Muscle of leg (tissue), 11 donors: ENCODE measurements around the gene CALM3. TPM values are rescaled to one million over a fixed set of nuclear protein-coding genes. Genes with fewer than 3 reads are reported as not detected.
"Not testable (repeated sequence)": the region's sequence is repeated elsewhere in the genome, so short reads cannot be mapped to it uniquely, and the experiment has no call there.

ENCODE experiments used
- DNase-seq: peaks from one replicate; pipeline ENCODE4 v3.0.0; 2013
- H3K27ac ChIP-seq: one replicate; pipeline ENCODE4 v1.5.1; 2013; ENCODE audit warnings: mild to moderate bottlenecking, low read length, control low read depth
- H3K27me3 ChIP-seq: one replicate; pipeline ENCODE4 v1.6.1; 2013; ENCODE audit warnings: low read length; ENCODE audit not compliant: control insufficient read depth, insufficient read depth
- H3K36me3 ChIP-seq: one replicate; pipeline ENCODE4 v1.6.1; 2013; ENCODE audit warnings: low read length; ENCODE audit not compliant: control insufficient read depth, insufficient read depth
- H3K4me1 ChIP-seq: one replicate; pipeline ENCODE4 v1.6.1; 2013; ENCODE audit warnings: low read length; ENCODE audit not compliant: control insufficient read depth, insufficient read depth
- H3K4me3 ChIP-seq: one replicate; pipeline ENCODE4 v1.5.1; 2013; ENCODE audit warnings: low read length, control low read depth
- H3K9me3 ChIP-seq: replicated peaks from 2 replicates; pipeline ENCODE4 v1.6.1; 2013; ENCODE audit warnings: low read depth, low read length; ENCODE audit not compliant: control insufficient read depth
- WGBS: methylation state at CpG from one replicate; pipeline ENCODE4 v1.1.5; 2013; ENCODE audit warnings: missing lambda C conversion rate; ENCODE audit not compliant: insufficient coverage; 5-methylcytosine and 5-hydroxymethylcytosine counted together
- polyA plus RNA-seq, 8 donors: library from polyadenylated mRNA; unstranded; fragments of 120-200 nt; gene quantifications; one replicate each; pipeline versions ENCODE4 v1.2.1 to v1.2.3, GENCODE V29; 2013; ENCODE audit warnings: inconsistent platforms in 1 of 8, low replicate concordance in 1 of 8; ENCODE audit not compliant: insufficient read length in 8 of 8, insufficient read depth in 1 of 8
- total RNA-seq: library from RNA; stranded (reverse); fragments of 120-200 nt; gene quantifications from one replicate; pipeline ENCODE4 v1.2.4, GENCODE V29; 2013

The CALM3 gene
- total and polyA plus RNA-seq, 9 donors: 70.8 to 288 (median 242) TPM

DNA sequence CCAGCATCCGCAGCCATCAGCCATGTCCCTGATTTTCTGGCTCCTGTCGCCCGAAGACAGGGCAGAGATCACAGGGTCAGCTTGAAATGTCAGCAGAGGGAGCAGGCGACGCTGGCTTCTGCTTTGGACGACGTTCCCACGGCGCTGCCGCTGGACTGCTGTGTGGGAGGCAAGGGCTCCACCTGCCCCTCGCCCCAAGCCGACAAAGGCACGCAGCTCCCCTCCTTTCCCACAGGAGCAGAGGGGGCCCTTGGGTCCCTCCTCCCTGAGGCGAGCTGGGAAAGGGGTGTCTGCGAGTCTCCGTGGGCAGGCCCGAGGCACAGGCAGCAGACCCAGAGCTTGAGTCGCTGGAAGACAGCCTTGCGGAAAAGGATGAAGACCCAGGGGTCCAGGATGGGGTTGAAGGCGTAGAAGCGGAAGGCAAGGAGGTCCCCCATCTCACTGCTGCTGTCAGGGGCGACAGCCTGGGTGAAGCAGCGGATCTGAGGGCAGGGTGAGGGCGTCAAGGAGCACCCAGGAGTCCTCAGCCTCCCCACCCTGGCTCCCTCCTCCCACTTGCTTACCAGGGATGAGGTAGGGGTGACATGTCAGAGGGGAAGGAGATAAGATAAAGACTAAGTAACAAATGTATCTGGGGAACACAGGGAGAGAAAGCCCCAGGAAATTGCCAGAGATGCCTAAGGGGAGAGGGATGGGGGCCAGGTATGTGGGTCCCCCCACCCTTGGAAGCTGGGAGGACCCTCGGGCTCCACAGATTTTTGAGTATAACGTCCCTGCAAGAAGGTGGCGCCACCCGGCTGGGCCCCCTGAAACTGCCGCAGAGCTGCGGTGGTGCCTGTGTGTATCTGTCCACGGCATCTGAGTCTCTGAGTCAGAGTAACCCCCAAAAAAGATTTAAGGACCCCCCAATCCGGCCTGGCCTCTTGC lies 20.3 kb downstream of the CALM3 start:
- 52% methylated on average over 16 of the region's 32 CpGs for WGBS
- DNase-seq: no peak
- H3K4me1 ChIP-seq: peaks cover 71% of the 10 kb centered on the region
- H3K4me3 ChIP-seq: no peak overlapping the region
- H3K9me3 ChIP-seq: no peaks in the 10 kb centered on the region
- peak overlapping the region; percentile 15 for H3K27ac ChIP-seq
- H3K36me3 ChIP-seq: no peaks in the 10 kb centered on the region
- peaks cover 2% of the 10 kb centered on the region for H3K27me3 ChIP-seq

DNA sequence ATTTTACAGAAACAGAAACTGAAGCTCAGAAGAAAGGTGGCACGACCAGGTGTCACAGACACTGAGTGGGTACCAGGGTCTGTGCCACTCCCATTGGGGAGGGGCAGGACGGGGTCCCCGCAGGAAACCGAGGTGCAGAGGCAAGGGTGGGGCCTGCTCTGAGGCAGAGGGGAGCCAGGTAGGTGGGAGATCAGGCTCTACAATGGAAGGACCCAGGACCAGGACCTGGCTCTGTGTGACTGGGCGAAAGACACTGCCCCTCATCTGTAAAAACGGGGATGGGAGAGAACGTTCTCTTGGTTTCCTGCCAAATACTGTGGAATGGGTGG lies 21.0 kb downstream of the CALM3 start:
- H3K27me3 ChIP-seq: peaks cover 2% of the 10 kb centered on the region
- peaks cover 66% of the 10 kb centered on the region for H3K4me1 ChIP-seq
- H3K27ac ChIP-seq: no peak overlapping the region
- no peak for DNase-seq
- no peaks in the 10 kb centered on the region for H3K36me3 ChIP-seq
- no peaks in the 10 kb centered on the region for H3K9me3 ChIP-seq
- H3K4me3 ChIP-seq: no peak overlapping the region
- WGBS: 67% methylated on average over 4 of the region's 7 CpGs

DNA sequence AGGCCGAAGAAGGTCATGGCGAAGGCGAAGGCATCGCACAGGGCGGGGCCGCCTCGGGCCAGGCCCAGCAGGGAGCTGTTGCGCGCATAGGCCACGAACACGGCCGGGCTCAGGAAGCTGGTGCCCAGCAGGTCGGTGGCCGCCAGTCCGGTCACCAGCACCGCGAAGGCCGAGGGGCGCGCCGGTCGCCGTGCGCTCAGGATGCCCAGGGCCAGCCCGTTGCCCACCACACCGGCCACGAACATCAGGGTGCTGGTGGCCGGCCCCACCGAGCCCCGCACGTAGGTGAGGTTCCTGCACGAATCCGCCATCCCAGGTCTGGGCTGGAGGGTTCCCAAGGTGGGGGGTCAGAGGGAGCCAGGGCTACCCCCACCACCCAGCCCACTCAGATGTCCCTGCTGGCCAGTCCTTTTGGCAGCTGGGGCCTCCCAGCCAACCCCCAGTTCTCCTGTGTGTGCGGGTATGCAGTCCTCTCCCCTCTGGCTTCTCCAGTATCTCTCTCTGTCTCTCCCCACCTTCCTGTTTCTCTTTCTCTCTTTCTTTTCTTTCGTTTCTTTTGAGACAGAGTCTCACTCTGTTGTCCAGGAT lies 22.9 kb downstream of the CALM3 start:
- Histone ChIP-seq H3K9me3 (no peaks in the 10 kb centered on the region), H3K27ac (no peak overlapping the region), H3K36me3 (no peaks in the 10 kb centered on the region), H3K4me1 (peaks cover 55% of the 10 kb centered on the region), H3K4me3 (no peak overlapping the region), H3K27me3 (peaks cover 2% of the 10 kb centered on the region)
- no peak for DNase-seq
- WGBS: 89% methylated on average over 35 of the region's 35 CpGs

DNA sequence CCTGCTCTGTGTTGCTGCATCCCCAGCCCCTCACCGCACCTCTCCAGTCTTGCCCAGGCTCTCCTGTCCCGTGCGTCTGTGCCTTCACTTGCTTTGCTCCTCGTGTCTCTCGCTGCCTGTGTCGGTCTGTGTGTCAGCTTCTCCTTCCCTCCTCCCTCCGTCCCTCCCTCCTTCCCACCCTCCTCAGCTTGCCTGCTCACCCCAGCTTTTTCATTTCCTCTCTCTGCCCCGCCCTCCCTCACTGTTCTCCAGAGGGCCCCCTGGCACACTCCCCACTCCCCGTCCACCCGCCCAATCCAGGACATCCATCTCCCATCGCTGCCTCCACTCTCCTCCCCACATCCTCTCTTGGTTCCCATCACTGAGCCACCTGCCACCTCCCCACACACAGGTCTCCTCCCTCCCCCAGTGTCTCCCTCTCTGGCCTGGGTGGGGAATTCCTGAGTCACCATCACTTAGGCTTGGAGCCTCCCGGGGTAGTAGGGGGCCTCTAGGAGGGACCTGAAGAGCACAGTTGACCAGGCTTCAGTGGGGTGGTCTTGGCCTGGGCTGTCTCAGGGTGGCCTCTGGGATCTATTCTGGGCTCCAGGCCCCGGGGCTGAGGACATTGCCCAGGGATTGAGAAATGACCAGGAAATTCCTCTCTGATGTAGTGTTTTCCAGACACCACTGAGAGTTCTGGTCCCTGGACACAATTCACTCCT lies 24.0 kb downstream of the CALM3 start, which contains the start of gene PTGIR:
Gene PTGIR (minus strand): TSS at position 132 of the 704 bp plus-strand sequence. CDS start 864 bp downstream, outside the sequence.
- peak within 1 kb of the TSS; percentile 84 for H3K27ac ChIP-seq
- H3K4me3 ChIP-seq: peak within 1 kb of the TSS; percentile 31
- peaks cover 47% of the 10 kb centered on the region for H3K4me1 ChIP-seq
- WGBS: 4% methylated on average over 12 of the region's 13 CpGs
- H3K27me3 ChIP-seq: peaks cover 2% of the 10 kb centered on the region
- H3K36me3 ChIP-seq: no peaks in the 10 kb centered on the region
- H3K9me3 ChIP-seq: no peaks in the 10 kb centered on the region
- DNase-seq: peak; percentile 88

DNA sequence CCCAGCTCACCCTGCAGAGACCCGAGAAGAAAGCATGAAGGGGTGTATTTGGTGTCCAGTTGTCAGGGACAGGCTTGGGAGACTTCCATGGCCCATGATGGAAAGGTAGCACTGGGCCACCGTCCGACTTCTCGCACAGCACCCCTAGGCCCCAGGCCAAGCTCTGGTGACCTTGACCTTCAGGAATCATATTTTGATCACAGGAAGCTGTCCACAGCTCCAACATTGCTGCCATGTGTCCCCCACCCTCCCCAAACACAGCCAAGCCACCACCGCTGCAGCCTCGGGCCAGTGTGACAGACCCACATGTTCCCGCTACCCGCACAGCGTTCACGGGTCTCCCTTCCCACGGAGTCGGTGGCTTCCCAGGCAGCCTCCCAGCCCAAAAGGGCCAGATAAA lies 24.6 kb downstream of the CALM3 start:
- Histone ChIP-seq H3K9me3 (no peaks in the 10 kb centered on the region), H3K4me1 (peaks cover 44% of the 10 kb centered on the region), H3K27ac (peak overlapping the region; percentile 84), H3K27me3 (peaks cover 2% of the 10 kb centered on the region), H3K36me3 (no peaks in the 10 kb centered on the region), H3K4me3 (no peak overlapping the region)
- WGBS: 52% methylated on average over 12 of the region's 12 CpGs
- no peak for DNase-seq

DNA sequence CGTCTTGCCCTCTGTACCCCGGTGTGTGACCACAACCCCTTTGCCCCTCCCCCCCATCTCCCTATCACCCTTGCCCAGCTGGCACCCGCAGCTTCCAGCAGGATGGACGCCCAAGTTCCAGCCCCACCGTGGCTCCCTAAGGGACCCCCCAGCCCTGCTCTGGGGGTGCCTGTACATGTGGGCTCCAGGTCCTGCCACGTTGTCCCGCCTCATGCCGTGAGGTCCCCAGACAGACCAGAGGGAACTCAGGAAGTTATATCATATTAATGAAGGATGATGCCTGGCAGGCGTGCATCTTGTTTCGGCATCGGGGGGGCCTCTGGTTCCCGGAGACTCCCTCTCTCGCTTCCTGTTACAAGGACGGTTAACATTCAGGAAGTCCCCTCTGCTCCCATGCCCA lies 25.3 kb downstream of the CALM3 start:
- H3K4me1 ChIP-seq: peaks cover 43% of the 10 kb centered on the region
- H3K27me3 ChIP-seq: no peaks in the 10 kb centered on the region
- peak overlapping the region; percentile 84 for H3K27ac ChIP-seq
- H3K9me3 ChIP-seq: no peaks in the 10 kb centered on the region
- peak; percentile 58 for DNase-seq
- WGBS: 51% methylated on average over 6 of the region's 14 CpGs
- H3K4me3 ChIP-seq: no peak overlapping the region
- no peaks in the 10 kb centered on the region for H3K36me3 ChIP-seq

DNA sequence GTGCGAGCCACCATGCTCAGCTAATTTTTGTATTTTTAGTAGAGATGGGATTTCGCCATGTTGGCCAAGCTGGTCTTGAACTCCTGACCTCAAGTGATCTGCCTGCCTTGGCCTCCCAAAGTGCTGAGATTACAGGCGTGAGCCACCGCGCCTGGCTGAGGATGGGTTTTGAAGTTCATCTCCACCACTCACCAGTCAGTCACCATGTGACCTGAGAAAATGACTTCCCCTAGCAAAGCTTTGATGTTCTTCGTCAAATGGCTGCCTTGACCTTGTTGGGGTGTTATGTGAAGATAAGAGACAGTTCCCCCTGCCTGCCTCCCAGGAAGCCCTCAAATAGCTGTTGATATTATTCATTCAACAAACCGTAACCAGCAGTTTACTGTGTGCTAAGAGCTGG lies 27.8 kb downstream of the CALM3 start:
- Histone ChIP-seq H3K4me1 (peaks cover 46% of the 10 kb centered on the region), H3K27me3 (peaks cover 12% of the 10 kb centered on the region)
- not testable (repeated sequence) for H3K36me3 ChIP-seq, H3K4me3 ChIP-seq, H3K27ac ChIP-seq, H3K9me3 ChIP-seq, DNase-seq
- WGBS: no CpG with 5 or more reads among the region's 7 CpGs

DNA sequence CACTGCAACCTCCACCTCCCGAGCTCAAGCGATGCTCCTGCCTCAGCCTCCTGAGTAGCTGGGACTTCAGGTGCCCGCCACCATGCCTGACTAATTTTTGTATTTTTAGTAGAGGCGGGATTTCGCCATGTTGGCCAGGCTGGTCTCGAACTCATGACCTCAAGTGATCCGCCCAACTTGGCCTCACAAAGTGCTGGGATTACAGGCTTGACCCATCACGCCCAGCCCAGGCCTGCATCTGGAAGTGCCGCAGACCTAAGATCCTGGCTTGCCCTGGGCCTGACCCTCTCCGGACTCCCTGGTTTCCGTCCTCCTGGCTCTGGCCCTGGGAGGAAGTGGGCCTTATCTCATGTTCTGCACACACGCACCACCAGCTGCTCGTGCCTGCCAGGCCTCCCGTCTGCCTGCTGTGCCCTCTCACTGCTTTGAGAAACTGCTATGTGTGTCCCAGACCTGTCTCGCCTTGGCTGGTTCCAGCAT lies 28.5 kb downstream of the CALM3 start:
- no peaks in the 10 kb centered on the region for H3K36me3 ChIP-seq
- H3K4me1 ChIP-seq: peaks cover 47% of the 10 kb centered on the region
- no peak for DNase-seq
- H3K9me3 ChIP-seq: no peaks in the 10 kb centered on the region
- no peak overlapping the region for H3K4me3 ChIP-seq
- H3K27me3 ChIP-seq: peaks cover 17% of the 10 kb centered on the region
- no peak overlapping the region for H3K27ac ChIP-seq
- WGBS: 81% methylated on average over 13 of the region's 15 CpGs

DNA sequence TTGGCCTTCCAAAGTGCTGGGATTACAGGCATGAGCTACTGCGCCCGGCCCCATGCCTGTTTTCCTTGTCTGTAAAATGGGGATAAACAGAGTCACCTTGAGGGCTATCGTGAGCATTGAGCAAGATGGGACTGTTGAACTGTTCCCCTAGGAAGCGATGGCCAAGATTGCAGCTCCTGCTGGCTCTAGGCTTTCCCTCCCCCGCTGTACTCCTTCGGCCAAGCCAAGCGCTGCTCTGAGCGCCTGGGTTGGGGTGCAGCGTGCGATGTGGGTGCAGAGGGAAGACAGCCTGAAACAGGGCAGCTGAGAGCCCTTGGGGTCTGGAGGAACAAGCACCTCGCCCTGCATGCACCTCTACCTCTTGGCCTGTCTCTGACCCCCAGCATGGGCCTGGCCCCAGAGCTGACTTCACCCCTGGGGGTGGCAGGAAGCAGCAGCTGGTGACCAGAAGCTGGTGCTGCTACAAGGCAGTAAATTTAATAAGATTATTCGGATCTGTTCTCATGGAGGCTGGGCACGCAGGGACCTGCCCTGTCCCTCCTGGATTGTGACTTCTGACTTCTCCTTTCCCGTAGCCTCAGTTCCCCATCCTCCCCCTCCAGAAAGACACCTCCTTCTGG lies 29.6 kb downstream of the CALM3 start:
- H3K4me1 ChIP-seq: peaks cover 42% of the 10 kb centered on the region
- H3K9me3 ChIP-seq: no peaks in the 10 kb centered on the region
- 77% methylated on average over 7 of the region's 14 CpGs for WGBS
- no peak overlapping the region for H3K27ac ChIP-seq
- H3K27me3 ChIP-seq: peaks cover 24% of the 10 kb centered on the region
- H3K4me3 ChIP-seq: no peak overlapping the region
- no peak for DNase-seq
- no peaks in the 10 kb centered on the region for H3K36me3 ChIP-seq
